GM13976 (cell line): ENCODE measurements around the gene CSRP3.

ENCODE experiments used
- DNase-seq: peaks from one replicate; pipeline ENCODE4 v3.0.0; 2012; ENCODE audit warnings: low spot score
- CTCF ChIP-seq: IDR thresholded peaks from 2 replicates; pipeline ENCODE4 v1.5.1; 2012; ENCODE audit warnings: borderline replicate concordance, mild to moderate bottlenecking; ENCODE audit not compliant: insufficient read depth; ENCODE audit errors: extremely low read depth, missing control alignments, control extremely low read depth
- in situ Hi-C: fragments of 300-500 bp; cut with MboI; formaldehyde crosslinking; loops from one replicate; pipeline ENCODE4 v1.12.0; 2022; ENCODE audit warnings: low sequenced_read_pairs, mixed read lengths, inconsistent platforms; ENCODE audit not compliant: unreplicated experiment

CSRP3 gene

DNA sequence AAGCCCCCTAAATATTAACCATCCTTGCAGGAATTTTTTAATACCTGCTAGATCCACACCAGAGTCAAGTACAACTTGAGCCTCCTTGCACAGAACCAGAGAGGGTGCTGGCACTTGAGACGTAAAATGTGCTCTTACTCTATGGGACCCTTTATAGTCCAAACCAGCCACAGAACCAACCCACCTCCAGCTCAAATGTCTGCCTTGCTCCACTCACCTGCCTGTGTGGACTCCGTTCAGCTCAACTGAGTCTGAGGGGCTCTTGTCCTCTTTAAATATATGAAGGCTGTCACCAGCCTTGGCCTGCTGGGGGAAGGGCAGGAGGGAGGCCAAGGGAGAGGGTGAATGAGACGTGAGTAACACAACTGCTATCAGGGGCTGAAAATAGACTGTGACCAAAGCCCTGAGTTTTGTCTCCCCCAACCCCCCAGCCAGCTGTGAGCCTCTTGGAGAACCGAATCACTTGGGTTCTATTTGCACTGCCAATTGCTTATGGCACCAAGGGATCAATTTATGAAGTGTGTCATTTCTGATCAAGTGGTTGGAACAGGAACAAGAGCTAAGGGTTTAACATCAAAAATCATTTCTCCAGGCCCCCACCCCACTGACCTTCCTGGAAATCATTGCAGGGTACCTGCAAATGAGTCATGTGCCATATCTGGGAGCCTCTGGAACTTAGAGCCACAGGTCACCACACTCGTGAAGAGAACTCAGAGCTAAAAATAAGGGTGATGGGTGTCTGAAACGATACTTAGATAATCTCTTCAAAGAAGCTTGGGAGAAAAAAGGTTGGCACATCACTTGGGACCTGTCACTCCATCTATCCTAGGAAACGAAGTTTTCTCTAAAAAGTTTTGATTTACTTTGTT, at the start of gene CSRP3:
CSRP3 (minus strand) TSS at position 247 of the 869 bp plus-strand sequence. CDS start 9,535 bp downstream, outside the sequence.
- no peak for TF ChIP-seq CTCF
- no peak for DNase-seq
- in situ Hi-C loops, result no loop called here

GRCh38 chr11:19251577-19251976, 49.8 kb upstream of the CSRP3 start:
- in situ Hi-C loops, result no loop called here
- TF ChIP-seq CTCF, result no peak
- no peak for DNase-seq

GRCh38 chr11:19246816-19247215, 45.0 kb upstream of the CSRP3 start:
- in situ Hi-C loops, result no loop called here
- no peak for DNase-seq
- no peak for TF ChIP-seq CTCF

DNA sequence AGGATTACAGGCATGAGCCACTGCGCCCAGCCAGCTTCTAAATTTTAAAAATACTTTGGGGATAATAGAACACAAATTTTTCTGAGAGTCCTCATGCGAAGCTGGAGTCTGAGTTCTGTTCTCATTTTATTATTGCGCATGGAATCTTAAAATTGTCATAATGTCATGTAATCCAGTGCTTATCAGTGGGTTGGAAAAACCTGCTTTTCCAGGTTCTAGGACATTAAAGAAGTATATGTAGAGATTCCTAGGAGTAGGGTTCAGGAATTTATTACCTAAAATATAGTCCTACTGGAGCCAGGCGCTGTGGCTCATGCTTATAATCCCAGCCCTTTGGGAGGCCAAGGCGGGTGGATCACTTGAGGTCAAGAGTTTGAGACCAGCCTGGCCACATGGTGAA, 43.6 kb upstream of the CSRP3 start:
- in situ Hi-C loops, result no loop called here
- no peak for DNase-seq
- TF ChIP-seq CTCF, result no peak

GRCh38 chr11:19244621-19245020, 42.8 kb upstream of the CSRP3 start:
- in situ Hi-C loops, result no loop called here
- TF ChIP-seq CTCF, result no peak
- no peak for DNase-seq

GRCh38 chr11:19244084-19244483, 42.3 kb upstream of the CSRP3 start:
- DNase-seq, result no peak
- in situ Hi-C loops, result no loop called here
- no peak for TF ChIP-seq CTCF
